Testis (tissue), 3 donors: ENCODE data around the gene ADAMTS16. TPM values are rescaled to one million over a fixed set of nuclear protein-coding genes. Genes with fewer than 3 reads are reported as not detected.

Experiments
- DNase-seq: peaks from one replicate; pipeline ENCODE4 v3.0.0-alpha.2; 2019
- H3K27ac ChIP-seq, 2 donors: fragments of 200-600 bp; sonication (generic); one replicate each; pipeline ENCODE4 v1.5.1; 2019
- H3K27me3 ChIP-seq: fragments of 200-600 bp; sonication (generic); one replicate; pipeline ENCODE4 v1.5.1; 2019
- H3K36me3 ChIP-seq: fragments of 200-600 bp; sonication (generic); one replicate; pipeline ENCODE4 v1.5.1; 2017; ENCODE audit warnings: low read depth; ENCODE audit errors: missing control alignments
- H3K4me1 ChIP-seq: fragments of 200-600 bp; sonication (generic); one replicate; pipeline ENCODE4 v1.5.1; 2019
- H3K4me3 ChIP-seq, 2 donors: fragments of 200-600 bp; sonication (generic); one replicate each; pipeline ENCODE4 v1.5.1; 2017 to 2019
- H3K9me3 ChIP-seq: fragments of 200-600 bp; sonication (generic); one replicate; pipeline ENCODE4 v1.5.1; 2017
- CTCF ChIP-seq, 3 experiments: fragments of 450-650 bp in 2 of 3; fragments of 200-600 bp in 1 of 3; sonication (generic) in 1 of 3; IDR thresholded peaks; one replicate each; pipeline ENCODE4 v1.5.1; 2016 to 2019; ENCODE audit warnings: antibody characterized with exemption in 3 of 3, mild to moderate bottlenecking in 2 of 3, moderate library complexity in 1 of 3
- POLR2A ChIP-seq: fragments of 450-650 bp; IDR thresholded peaks from one replicate; pipeline ENCODE4 v1.6.1; 2017; ENCODE audit warnings: antibody characterized with exemption, mild to moderate bottlenecking, moderate library complexity
- WGBS, 2 donors: methylation state at CpG; one replicate each; pipeline ENCODE4 v1.1.5; 2018; 5-methylcytosine and 5-hydroxymethylcytosine counted together
- intact Hi-C: fragments of 100-400 bp; cut with DNase I; formaldehyde crosslinking; loops from one replicate; pipeline ENCODE4 v1.15.1; 2023; ENCODE audit warnings: low total_unique reads
- polyA plus RNA-seq: library from polyadenylated mRNA; stranded (reverse); fragments of 350-450 nt; fragmentation: Illumina TruSeq; extraction: RNeasy Lipid Tissue Mini Kit (QIAGEN cat#74804); gene quantifications from one replicate; pipeline ENCODE4 v1.2.3, GENCODE V29; 2014; ENCODE audit warnings: low read depth, low replicate concordance; ENCODE audit not compliant: insufficient read depth
- total RNA-seq, 2 donors: library from RNA; depleted of rRNA; stranded (reverse); fragments of >200 nt; gene quantifications; one replicate each; pipeline ENCODE4 v1.2.3, GENCODE V29; 2016

Gene ADAMTS16
- total and polyA plus RNA-seq, 3 donors from 2014 or later: 0.16 to 4.7 (median 0.37) TPM

- no peak for TF ChIP-seq CTCF (IDR thresholded peaks at IDR 0.05)
- TF ChIP-seq POLR2A: no peak
- DNase-seq: no peak
- Histone ChIP-seq H3K36me3 (no peaks in the 10 kb centered on the region), H3K9me3 (no peaks in the 10 kb centered on the region), H3K27ac (no peak overlapping the region), H3K4me3 (no peak overlapping the region), H3K4me1 (peaks cover 3% of the 10 kb centered on the region), H3K27me3 (no peaks in the 10 kb centered on the region)
- intact Hi-C loops: no loop called here
- WGBS, 2 donors: 83 to 85% methylated on average over 12 of the region's 12 CpGs
Observed at GRCh38 chr5:5276951-5277517, 136.9 kb downstream of the ADAMTS16 start.

GRCh38 chr5:5278201-5278814, 138.2 kb downstream of the ADAMTS16 start:
- intact Hi-C loops: no loop called here
- H3K9me3 ChIP-seq: no peaks in the 10 kb centered on the region
- no peak for DNase-seq
- H3K27ac ChIP-seq: no peak overlapping the region
- no peaks in the 10 kb centered on the region for H3K36me3 ChIP-seq
- peaks cover 3% of the 10 kb centered on the region for H3K4me1 ChIP-seq
- TF ChIP-seq POLR2A: no peak
- TF ChIP-seq CTCF (IDR thresholded peaks at IDR 0.05): no peak
- WGBS, 2 donors: 81 to 90% methylated on average over 4 of the region's 4 CpGs
- no peak overlapping the region for H3K4me3 ChIP-seq
- no peaks in the 10 kb centered on the region for H3K27me3 ChIP-seq

GRCh38 chr5:5278815-5279381, 138.8 kb downstream of the ADAMTS16 start:
- no peak for DNase-seq
- Histone ChIP-seq H3K4me3 (no peak overlapping the region), H3K4me1 (peaks cover 3% of the 10 kb centered on the region), H3K9me3 (no peaks in the 10 kb centered on the region), H3K27ac (no peak overlapping the region), H3K36me3 (no peaks in the 10 kb centered on the region), H3K27me3 (no peaks in the 10 kb centered on the region)
- intact Hi-C loops: no loop called here
- TF ChIP-seq POLR2A (no peak), CTCF (IDR thresholded peaks at IDR 0.05) (no peak)
- 65 to 68% methylated on average over 3 of the region's 3 CpGs for WGBS, 2 donors

GRCh38 chr5:5285906-5286305, 145.8 kb downstream of the ADAMTS16 start:
- H3K36me3 ChIP-seq: no peaks in the 10 kb centered on the region
- no peaks in the 10 kb centered on the region for H3K9me3 ChIP-seq
- no peaks in the 10 kb centered on the region for H3K27me3 ChIP-seq
- TF ChIP-seq CTCF (IDR thresholded peaks at IDR 0.05) (no peak), POLR2A (no peak)
- DNase-seq: no peak
- H3K4me1 ChIP-seq: no peaks in the 10 kb centered on the region
- no peak overlapping the region for H3K4me3 ChIP-seq
- 95 to 99% methylated on average over 3 of the region's 3 CpGs for WGBS, 2 donors
- no peak overlapping the region for H3K27ac ChIP-seq
- intact Hi-C loops: no loop called here

- no peak overlapping the region for H3K27ac ChIP-seq
- 77 to 88% methylated on average over 9 of the region's 9 CpGs for WGBS, 2 donors
- H3K9me3 ChIP-seq: no peaks in the 10 kb centered on the region
- H3K27me3 ChIP-seq: no peaks in the 10 kb centered on the region
- TF ChIP-seq POLR2A: no peak
- TF ChIP-seq CTCF (IDR thresholded peaks at IDR 0.05): no peak
- no peak overlapping the region for H3K4me3 ChIP-seq
- intact Hi-C loops: no loop called here
- H3K36me3 ChIP-seq: no peaks in the 10 kb centered on the region
- DNase-seq: no peak
- H3K4me1 ChIP-seq: no peaks in the 10 kb centered on the region
Observed at GRCh38 chr5:5287419-5287818, 147.3 kb downstream of the ADAMTS16 start.
